AG08396 (cell line): ENCODE measurements around the gene TAF11L3.
"Not testable (repeated sequence)": the region's sequence is repeated elsewhere in the genome, so short reads cannot be mapped to it uniquely, and the experiment has no call there.

ENCODE experiments used
- DNase-seq: peaks from one replicate; pipeline ENCODE4 v3.0.0; 2012; ENCODE audit warnings: low spot score, mixed read lengths

Gene TAF11L3

DNA sequence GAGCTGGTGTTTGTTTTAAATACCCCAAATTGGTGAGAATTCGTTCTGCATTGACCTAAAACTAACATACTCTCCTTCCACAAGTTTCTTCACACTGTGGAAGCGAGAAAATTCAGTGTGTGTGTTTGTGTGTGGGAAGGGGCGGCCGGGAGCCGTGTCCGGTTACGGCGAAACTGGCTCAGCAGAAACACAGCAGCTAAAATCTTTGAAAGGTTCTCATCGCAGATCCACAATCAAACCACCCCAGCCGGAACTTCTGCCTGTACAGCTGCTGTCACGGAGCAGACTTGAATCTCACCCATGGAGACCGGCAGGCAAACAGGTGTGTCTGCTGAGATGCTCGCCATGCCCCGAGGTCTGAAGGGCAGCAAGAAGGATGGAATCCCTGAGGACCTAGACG, at the start of gene TAF11L3:
TSS of gene TAF11L3 (plus strand) at position 301 of the 400 bp plus-strand sequence.
- DNase-seq = not testable (repeated sequence)

DNA sequence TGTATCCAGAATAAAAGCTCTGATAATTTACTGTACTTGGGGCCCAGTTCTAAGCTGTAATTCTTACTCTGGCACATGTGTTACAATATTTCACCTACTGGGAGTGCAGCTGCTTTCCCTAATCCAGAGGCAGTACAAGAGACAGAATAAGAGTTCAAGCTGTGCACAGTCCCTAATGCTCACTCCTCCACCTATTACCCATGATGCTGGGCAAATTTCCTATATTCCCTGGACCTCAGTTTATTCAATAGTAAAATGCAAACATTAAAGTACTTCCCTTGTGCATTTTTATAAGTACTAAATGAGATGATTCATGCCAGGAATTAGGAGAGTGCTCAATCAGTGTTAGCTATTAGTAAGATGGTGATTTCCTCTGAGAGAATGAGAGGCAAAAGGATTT, 48.1 kb upstream of the TAF11L3 start:
- DNase-seq = no peak

DNA sequence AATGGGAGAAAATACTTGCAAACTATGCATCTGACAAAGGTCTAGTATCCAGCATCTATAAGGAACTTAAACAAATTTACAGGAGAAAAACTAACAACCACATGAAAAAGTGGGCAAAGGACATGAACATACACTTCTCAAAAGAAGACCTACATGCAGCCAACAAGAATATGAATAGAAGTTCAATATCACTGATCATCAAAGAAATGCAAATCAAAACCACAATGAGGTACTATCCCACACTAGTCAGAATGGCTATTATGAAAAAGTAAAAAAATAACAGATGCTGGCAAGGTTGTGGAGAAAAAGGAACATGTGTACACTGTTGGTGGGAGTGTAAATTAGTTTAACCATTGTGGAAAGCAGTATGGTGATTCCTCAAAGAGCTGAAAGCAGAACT, 43.1 kb upstream of the TAF11L3 start:
- not testable (repeated sequence) for DNase-seq

DNA sequence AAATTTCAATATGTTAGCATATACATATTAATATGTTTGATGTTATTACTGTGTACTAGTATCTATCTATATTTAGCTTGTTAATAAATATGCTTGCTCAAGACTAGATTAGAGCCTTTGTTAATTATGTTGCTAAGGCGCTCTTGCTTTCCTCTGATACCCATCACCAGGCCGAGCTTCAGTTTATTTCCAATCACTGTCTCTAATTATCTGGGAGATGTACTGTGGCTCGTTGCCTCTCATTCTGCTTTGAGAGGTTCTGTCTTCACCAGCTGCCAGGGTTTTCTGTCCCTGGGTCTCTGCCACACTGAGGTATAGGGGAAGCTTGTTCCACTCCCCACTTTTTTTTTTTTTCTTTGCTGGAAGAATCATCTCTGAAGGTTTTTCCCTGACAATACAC, 41.1 kb upstream of the TAF11L3 start:
- DNase-seq = no peak

DNA sequence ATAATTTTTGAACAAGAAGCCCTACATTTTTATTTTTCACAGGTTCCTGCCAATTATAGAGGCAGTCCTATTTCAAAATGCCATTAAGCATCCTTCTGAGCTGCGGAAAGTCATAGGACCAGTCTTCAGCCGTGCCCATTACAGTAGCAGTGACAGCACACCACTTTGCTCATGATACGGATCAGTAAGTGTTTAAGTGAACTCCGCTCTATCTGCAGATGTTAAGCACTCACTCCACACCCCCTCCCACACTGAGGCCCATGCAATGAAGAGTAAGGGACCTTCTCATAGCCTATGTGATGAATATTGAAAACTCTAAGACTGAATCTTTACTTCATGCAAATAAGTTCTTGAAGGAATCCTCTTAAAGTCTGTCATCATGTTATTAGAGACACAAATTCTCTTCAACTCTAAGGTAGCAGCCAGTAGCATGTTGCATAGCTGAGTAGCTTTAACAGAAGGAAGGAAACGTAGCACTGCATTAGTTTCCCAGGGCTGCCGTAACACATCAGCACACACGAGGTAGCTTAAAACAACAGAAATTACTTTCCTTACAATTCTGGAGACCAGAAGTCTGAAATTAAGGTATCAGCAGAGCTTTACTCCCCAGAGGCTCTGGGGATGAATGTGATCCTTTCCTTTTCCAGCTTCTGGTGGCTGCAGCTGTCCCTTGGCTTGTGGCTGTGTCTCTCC, 40.4 kb upstream of the TAF11L3 start:
- DNase-seq = no peak

DNA sequence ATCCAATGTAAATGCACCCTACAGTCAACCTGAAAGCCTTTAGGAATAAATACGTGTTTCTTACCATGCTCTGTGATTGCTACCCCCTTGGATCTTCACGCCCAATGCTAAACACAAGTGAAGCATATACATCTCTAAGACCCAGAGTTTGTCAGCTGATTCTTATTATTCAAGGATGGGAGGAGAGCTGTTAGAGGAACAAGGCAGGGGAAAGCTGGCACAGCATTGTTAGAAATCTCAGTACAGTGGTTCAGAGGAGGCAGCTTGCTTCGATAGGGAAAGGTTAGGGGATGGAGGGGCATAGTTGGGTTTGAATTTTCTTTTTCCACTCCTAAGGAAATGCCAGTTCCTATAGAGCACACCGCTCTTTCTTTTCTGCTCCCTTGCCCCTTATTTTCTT, 36.8 kb upstream of the TAF11L3 start:
- DNase-seq = no peak

DNA sequence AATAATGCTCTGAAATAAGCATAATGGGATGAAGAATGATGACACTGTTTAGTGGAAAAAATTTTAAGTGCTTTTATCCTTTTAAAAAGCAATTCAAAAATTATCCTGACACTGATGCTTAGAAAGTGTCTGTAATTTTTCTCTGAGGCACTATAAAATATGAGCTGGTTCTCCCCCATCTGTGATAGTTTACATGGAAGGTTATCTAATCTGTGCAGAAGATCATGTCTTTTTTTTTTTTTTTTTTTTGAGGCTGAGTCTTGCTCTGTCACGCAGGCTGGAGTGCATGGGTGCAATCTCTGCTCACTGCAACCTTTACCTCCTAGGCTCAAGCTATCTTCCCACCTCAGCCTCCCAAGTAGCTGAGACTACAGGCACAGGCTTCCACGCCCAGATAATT, 35.4 kb upstream of the TAF11L3 start:
- no peak for DNase-seq

DNA sequence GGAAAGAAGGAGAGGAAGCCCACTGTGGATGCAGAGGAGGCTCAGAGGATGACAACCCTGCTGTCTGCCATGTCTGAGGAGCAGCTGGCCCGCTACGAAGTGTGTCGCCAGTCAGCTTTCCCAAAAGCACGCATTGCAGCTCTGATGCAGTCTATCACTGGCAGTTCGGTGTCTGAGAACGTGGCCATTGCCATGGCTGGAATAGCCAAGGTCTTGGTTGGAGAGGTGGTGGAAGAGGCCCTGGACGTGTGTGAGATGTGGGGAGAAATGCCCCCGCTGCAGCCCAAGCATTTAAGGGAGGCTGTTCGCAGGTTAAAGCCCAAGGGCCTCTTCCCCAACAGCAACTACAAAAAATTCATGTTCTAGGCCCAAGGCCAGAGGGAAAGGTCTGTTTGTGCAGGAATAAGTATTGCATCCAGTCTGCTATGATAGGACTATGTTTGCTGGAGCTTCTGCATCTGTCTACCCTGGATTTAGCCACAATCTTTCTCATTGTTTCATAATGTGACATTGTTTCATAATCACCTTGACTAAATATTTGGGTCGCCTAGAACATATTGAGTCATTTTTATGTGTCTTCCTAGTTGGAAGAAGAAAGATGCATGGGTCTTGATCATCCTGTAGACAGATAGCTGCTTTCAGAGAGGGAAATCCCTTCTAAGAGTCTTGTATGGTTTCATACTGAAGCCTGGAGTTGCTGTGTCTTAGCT, 31.5 kb upstream of the TAF11L3 start:
- DNase-seq = not testable (repeated sequence)

DNA sequence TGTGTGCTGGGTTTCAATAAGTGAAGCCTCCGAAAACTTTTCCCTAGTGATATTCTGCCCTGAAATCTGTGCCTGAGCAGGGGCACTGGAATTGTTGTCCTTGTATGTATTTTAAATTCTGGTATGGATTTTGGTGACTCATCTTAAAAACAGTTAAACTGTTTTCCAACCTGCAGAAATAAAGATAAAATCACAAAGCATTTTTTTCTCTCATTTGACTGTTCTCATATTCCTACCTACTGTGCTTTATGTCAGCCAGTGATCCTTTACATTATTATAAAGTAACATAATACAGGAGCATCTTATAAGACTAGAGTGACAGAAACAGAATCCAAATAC, 31.0 kb upstream of the TAF11L3 start:
- no peak for DNase-seq

DNA sequence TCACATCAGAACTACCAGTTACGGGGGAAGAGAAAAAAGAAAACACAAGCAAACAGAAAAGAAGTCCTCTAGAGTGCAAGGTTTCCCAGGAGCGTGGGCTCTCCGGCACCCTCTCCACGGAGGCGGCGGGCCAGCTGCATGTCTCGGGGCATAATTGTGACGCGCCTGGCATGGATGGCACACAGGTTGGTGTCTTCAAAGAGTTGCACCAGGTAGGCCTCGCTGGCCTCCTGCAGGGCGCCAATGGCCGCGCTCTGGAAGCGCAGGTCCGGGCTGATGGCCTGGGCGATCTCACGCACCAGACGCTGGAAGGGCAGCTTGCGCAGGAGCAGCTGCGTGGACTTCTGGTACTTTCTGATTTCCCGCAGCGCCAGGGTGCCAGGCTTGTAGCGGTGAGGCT, 26.9 kb upstream of the TAF11L3 start:
- not testable (repeated sequence) for DNase-seq

DNA sequence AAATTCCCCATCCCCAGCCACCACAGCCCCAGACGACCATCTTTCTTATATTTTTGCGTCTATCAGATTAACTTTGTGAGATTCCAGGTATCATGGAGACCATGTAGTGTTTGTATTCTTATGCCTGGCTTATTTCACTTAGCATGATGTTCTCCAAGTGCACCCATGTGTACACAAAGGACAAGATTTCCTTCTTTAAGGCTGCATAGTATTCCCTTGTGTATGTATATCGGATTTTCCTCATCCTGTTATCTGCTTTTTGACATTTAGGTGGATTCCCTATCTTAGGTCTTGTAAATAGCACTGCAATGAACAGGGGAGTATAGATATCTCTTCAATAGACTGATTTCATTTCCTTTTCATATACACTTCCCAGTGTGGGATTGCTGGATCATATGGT, 25.4 kb upstream of the TAF11L3 start:
- DNase-seq = no peak

DNA sequence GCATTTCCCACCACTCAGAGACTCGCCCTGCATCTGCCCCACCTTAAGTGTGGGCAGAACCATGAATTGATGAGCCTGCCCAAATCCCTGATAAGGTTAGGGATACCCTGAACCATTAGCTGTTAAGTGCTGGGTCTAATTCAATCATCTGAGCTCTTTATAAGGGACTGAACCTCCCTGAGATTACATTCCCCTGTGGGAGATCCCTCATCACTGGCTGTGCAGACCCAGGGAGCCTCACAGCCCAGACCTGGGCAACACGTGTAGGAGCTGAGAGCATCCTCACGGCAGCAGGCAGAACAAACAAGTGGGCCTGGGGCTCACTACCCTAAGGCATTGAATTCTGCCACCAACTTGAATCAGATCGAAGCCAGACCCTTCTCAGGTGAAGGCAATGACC, 20.7 kb upstream of the TAF11L3 start:
- no peak for DNase-seq

DNA sequence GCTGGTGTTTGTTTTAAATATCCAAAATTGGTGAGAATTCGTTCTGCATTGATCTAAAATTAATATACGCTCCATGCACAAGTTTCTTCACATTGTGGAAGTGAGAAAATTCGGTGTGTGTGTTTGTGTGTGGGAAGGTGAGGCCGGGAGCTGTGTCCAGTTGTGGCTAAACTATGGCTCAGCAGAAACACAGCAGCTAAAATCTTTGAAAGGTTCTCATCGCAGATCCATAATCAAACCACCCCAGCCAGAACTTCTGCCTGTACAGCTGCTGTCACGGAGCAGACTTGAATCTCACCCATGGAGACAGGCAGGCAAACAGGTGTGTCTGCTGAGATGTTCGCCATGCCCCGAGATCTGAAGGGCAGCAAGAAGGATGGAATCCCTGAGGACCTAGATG, 20.2 kb upstream of the TAF11L3 start, which contains the start of gene TAF11L2:
TSS of gene TAF11L2 (plus strand) at position 301 of the 400 bp plus-strand sequence.
- DNase-seq = not testable (repeated sequence)

DNA sequence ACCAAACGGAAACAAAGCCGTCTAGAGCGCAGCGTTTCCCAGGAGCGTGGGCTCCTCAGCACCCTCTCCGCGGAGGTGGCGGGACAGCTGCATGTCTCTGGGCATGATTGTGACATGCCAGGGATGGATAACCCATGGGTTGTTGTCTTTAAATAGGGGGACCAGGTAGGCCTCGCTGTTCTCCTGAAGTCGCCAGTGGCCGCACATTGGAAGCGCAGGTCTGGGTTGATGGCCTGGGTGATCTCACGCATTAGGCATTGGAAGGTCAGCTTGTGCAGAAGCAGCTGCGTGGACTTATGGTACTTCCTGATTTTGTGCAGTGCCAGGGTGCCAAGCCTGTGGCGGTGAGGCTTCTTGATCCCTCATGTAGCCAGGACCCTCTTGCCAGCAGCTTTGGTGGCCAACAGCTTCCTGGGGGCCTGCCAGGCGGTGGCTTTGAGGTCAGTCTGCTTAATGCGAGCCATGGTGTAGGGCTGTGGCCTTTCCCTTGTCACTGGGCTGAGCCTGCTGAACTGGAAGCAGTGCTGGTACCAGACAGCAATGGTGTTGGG, 6.3 kb upstream of the TAF11L3 start:
- DNase-seq = no peak

DNA sequence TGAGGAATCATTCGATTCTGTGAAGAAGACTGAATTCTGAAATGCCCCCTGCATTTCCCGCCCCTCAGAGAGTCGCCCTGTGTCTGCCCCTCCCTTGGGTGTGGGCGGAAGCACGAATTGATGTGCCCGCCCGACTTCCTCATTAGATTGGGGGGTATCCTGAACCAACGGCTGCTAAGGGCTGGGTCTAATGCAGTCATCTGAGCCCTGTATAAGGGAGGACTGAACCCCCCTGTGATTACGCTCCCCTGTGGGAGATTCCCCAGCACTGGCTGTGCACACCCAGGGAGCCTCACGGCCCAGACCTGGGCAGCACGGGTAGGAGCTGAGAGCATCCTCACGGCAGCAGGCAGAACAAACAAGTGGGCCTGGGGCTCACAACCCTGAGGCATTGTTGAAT, 641 bp upstream of the TAF11L3 start:
- not testable (repeated sequence) for DNase-seq

DNA sequence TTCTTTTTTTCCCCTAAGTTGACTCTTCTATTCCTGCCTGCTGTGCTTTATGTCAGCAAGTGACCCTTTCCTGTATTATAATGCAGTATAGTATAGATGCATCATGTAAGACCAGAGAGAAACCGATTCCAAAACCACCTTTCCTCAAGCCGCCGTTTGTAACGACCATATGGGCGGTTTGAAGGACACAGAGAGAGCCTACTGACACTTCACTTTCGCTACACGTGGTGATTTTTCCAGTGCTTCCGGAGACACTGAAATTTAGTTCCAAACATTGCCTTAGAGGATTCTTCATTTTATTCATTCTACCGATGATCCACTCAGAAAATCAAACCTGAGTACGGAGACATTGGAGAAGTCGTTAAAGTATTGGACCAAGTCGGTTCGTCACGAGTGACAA, 1.3 kb downstream of the TAF11L3 start:
- DNase-seq = not testable (repeated sequence)

DNA sequence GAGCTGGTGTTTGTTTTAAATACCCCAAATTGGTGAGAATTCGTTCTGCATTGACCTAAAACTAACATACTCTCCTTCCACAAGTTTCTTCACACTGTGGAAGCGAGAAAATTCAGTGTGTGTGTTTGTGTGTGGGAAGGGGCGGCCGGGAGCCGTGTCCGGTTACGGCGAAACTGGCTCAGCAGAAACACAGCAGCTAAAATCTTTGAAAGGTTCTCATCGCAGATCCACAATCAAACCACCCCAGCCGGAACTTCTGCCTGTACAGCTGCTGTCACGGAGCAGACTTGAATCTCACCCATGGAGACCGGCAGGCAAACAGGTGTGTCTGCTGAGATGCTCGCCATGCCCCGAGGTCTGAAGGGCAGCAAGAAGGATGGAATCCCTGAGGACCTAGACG, 3.3 kb downstream of the TAF11L3 start, which contains the start of gene TAF11L4:
TSS of gene TAF11L4 (plus strand) at position 301 of the 400 bp plus-strand sequence.
- DNase-seq = not testable (repeated sequence)

DNA sequence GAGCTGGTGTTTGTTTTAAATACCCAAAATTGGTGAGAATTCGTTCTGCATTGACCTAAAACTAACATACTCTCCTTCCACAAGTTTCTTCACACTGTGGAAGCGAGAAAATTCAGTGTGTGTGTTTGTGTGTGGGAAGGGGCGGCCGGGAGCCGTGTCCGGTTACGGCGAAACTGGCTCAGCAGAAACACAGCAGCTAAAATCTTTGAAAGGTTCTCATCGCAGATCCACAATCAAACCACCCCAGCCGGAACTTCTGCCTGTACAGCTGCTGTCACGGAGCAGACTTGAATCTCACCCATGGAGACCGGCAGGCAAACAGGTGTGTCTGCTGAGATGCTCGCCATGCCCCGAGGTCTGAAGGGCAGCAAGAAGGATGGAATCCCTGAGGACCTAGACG, 6.8 kb downstream of the TAF11L3 start, which contains the start of gene TAF11L5:
TSS of gene TAF11L5 (plus strand) at position 301 of the 400 bp plus-strand sequence.
- not testable (repeated sequence) for DNase-seq

DNA sequence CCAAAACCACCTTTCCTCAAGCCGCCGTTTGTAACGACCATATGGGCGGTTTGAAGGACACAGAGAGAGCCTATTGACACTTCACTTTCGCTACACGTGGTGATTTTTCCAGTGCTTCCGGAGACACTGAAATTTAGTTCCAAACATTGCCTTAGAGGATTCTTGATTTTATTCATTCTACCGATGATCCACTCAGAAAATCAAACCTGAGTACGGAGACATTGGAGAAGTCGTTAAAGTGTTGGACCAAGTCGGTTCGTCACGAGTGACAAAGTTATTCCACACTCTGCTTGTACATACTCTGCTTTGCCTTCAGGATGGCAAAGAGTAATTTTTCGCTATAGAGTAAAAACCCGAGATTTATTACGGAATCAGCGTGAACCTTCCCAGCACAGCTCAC, 8.3 kb downstream of the TAF11L3 start:
- not testable (repeated sequence) for DNase-seq

DNA sequence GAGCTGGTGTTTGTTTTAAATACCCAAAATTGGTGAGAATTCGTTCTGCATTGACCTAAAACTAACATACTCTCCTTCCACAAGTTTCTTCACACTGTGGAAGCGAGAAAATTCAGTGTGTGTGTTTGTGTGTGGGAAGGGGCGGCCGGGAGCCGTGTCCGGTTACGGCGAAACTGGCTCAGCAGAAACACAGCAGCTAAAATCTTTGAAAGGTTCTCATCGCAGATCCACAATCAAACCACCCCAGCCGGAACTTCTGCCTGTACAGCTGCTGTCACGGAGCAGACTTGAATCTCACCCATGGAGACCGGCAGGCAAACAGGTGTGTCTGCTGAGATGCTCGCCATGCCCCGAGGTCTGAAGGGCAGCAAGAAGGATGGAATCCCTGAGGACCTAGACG, 10.2 kb downstream of the TAF11L3 start, which contains the start of gene TAF11L6:
TSS of gene TAF11L6 (plus strand) at position 301 of the 400 bp plus-strand sequence.
- not testable (repeated sequence) for DNase-seq
